PC-3 (cell line): ENCODE data around the gene UBN2.
"Not testable (repeated sequence)": the region's sequence is repeated elsewhere in the genome, so short reads cannot be mapped to it uniquely, and the experiment has no call there.

ENCODE experiments used
- EZH2phosphoT487 ChIP-seq: fragments of 300-600 bp; sonication (generic); IDR thresholded peaks from 2 replicates; pipeline ENCODE4 v1.6.1; 2018; ENCODE audit warnings: mild to moderate bottlenecking, antibody characterized with exemption, low read length, borderline replicate concordance
- TF ChIP-seq, protein P1 (sequence below): fragments of 300-600 bp; sonication (generic); conservative IDR thresholded peaks from 2 replicates; pipeline ENCODE4 v1.5.1; 2017; ENCODE audit warnings: antibody characterized with exemption, low read depth, mild to moderate bottlenecking, low read length

DNA sequence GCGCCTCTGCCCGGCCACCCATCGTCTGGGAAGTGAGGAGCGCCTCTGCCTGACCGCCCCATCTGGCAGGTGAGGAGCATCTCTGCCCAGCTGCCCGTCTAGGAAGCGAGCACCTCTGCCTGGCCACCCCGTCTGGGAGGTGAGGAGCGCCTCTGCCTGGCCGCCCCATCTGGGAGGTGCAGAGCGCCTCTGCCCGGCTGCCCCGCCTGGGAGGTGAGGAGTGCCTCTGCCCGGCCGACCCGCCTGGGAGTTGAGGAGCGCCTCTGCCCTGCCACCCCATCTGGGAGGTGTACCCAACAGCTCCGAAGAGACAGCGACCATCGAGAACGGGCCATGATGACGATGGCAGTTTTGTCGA is 4.9 kb upstream of the UBN2 start:
- TF ChIP-seq, protein P1, sequence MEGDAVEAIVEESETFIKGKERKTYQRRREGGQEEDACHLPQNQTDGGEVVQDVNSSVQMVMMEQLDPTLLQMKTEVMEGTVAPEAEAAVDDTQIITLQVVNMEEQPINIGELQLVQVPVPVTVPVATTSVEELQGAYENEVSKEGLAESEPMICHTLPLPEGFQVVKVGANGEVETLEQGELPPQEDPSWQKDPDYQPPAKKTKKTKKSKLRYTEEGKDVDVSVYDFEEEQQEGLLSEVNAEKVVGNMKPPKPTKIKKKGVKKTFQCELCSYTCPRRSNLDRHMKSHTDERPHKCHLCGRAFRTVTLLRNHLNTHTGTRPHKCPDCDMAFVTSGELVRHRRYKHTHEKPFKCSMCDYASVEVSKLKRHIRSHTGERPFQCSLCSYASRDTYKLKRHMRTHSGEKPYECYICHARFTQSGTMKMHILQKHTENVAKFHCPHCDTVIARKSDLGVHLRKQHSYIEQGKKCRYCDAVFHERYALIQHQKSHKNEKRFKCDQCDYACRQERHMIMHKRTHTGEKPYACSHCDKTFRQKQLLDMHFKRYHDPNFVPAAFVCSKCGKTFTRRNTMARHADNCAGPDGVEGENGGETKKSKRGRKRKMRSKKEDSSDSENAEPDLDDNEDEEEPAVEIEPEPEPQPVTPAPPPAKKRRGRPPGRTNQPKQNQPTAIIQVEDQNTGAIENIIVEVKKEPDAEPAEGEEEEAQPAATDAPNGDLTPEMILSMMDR = not testable (repeated sequence)
- not testable (repeated sequence) for TF ChIP-seq EZH2phosphoT487
